Posterior vena cava (tissue), 2 donors: ENCODE results near the gene SPATA31C2. TPM values are rescaled to one million over a fixed set of nuclear protein-coding genes. Genes with fewer than 3 reads are reported as not detected.

Experiments used
- total RNA-seq, 2 donors: library from RNA; stranded (reverse); fragmentation: NEBNext Ultra II Directional; extraction: Animal tissue kit (Norgen Biotek cat#: 25700); gene quantifications; one replicate each; pipeline ENCODE4 v1.2.1, GENCODE V29; 2021
- donor health status: DM: yes; HTN: yes; CAD: no.
- donor health status: DM: yes; HTN: yes; CAD: no.

SPATA31C2 gene
- total RNA-seq, 2 donors from 2014 or later: not detected

Other genes starting within 250 kb of the SPATA31C2 start
- not detected for gene SPATA31C1, start 220.5 kb downstream of the SPATA31C2 start, total RNA-seq
- gene CDK20, start 163.9 kb downstream of the SPATA31C2 start, total RNA-seq: 1 to 10 TPM; 5.0 to 5.3 TPM
- 10 to 100 TPM; 76.4 to 78.2 TPM for gene SPIN1, start 250.0 kb upstream of the SPATA31C2 start, total RNA-seq